ENCODE data around the gene TP73.

TP73 gene

DNA sequence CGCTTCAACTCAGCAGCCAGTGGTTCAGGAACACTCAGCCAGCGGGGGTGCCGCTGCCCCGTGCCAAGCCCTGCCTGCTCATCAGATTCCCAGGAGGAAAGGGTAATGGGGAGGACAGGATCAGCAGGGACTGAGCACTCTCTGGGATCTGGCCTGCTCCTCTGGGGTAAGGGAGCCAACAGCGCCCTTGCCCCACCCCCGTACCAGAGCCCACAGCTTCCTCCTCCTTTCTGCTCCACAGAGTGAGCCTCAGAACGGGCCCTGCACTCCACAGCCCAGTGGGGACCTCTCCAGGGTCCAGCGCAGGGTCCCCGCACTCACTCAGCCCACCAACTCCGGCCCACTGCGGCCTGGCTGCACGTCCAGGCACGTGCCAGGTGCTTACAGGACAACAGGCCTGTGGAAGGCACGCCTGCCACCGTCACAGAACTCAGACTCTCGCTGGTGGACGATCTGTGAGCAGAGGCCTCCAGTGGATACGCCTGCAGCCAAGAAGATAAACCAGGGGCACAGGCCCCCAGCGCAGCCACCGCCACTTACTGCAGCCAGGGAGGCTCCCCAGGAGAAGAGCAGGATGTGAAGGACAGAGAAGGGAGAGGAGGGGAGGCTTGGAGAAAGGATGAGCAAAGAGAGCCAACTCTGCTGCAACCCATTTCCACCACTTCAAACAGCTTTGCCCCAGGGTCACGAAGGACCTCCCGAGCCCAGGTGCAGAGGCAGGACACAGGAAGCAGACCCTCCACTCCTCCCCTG lies 43.1 kb upstream of the TP73 start:
- TF ChIP-seq POLR2AphosphoS5 (IDR thresholded peaks at IDR 0.05; ENCODE audit: low read depth, low read length), result no peak
- TF ChIP-seq TAF1 (IDR thresholded peaks at IDR 0.05; ENCODE audit: borderline replicate concordance, insufficient read depth, low read length), result no peak
- TF ChIP-seq SIN3A (IDR thresholded peaks at IDR 0.05; ENCODE audit: borderline replicate concordance, insufficient read depth, low read length), result no peak
- no peak for TF ChIP-seq FOXP2 (optimal IDR thresholded peaks at IDR 0.05; ENCODE audit: borderline replicate concordance, extremely low read depth, extremely low read length, insufficient read depth)
- TF ChIP-seq, protein P1, sequence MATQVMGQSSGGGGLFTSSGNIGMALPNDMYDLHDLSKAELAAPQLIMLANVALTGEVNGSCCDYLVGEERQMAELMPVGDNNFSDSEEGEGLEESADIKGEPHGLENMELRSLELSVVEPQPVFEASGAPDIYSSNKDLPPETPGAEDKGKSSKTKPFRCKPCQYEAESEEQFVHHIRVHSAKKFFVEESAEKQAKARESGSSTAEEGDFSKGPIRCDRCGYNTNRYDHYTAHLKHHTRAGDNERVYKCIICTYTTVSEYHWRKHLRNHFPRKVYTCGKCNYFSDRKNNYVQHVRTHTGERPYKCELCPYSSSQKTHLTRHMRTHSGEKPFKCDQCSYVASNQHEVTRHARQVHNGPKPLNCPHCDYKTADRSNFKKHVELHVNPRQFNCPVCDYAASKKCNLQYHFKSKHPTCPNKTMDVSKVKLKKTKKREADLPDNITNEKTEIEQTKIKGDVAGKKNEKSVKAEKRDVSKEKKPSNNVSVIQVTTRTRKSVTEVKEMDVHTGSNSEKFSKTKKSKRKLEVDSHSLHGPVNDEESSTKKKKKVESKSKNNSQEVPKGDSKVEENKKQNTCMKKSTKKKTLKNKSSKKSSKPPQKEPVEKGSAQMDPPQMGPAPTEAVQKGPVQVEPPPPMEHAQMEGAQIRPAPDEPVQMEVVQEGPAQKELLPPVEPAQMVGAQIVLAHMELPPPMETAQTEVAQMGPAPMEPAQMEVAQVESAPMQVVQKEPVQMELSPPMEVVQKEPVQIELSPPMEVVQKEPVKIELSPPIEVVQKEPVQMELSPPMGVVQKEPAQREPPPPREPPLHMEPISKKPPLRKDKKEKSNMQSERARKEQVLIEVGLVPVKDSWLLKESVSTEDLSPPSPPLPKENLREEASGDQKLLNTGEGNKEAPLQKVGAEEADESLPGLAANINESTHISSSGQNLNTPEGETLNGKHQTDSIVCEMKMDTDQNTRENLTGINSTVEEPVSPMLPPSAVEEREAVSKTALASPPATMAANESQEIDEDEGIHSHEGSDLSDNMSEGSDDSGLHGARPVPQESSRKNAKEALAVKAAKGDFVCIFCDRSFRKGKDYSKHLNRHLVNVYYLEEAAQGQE (IDR thresholded peaks at IDR 0.05; ENCODE audit: insufficient read depth in 1 of 2, low read depth in 2 of 2, low read length in 2 of 2), result no peak

DNA sequence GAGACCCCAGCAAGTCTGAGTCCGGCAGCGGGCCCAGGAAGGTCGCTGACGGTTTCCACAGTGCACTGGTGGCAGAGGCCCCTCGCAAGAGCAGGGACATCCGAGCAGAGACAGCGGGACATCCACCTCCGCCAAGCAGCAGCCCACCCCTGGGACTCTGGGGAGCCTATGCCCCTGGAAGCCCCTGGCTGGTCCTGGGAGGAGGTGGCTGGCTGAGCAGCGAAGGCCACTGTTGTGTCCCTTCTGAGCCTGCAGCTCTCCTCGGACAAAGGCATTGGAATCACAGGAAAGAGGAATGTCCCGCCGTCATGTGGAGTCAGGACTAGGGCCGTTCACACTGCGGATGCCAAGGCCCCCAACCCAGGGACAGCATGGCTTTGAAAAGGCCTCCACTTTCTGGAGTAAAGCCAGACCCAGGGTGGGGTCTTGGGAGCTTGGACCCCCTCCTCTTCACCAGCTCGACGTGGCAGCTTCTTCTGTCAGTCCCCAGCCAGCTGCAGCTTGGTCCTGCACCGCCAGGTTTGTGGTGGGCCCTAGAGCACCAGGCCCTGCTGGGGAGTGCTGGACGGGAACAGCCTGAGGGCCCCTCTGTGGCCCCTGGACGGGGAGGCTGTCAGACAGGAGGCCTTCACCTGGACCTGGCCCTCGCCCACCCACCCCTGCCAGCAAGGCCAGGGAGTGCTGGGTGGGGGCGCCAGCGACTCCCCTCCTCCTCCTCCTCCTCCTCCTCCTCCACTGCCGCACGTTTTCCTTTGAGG lies 42.4 kb upstream of the TP73 start:
- no peak for TF ChIP-seq FOXP2 (optimal IDR thresholded peaks at IDR 0.05; ENCODE audit: borderline replicate concordance, extremely low read depth, extremely low read length, insufficient read depth)
- TF ChIP-seq SIN3A (IDR thresholded peaks at IDR 0.05; ENCODE audit: borderline replicate concordance, insufficient read depth, low read length), result no peak
- no peak for TF ChIP-seq TAF1 (IDR thresholded peaks at IDR 0.05; ENCODE audit: borderline replicate concordance, insufficient read depth, low read length)
- TF ChIP-seq, protein P1 (IDR thresholded peaks at IDR 0.05; ENCODE audit: insufficient read depth in 1 of 2, low read depth in 2 of 2, low read length in 2 of 2), result no peak
- no peak for TF ChIP-seq POLR2AphosphoS5 (IDR thresholded peaks at IDR 0.05; ENCODE audit: low read depth, low read length)

DNA sequence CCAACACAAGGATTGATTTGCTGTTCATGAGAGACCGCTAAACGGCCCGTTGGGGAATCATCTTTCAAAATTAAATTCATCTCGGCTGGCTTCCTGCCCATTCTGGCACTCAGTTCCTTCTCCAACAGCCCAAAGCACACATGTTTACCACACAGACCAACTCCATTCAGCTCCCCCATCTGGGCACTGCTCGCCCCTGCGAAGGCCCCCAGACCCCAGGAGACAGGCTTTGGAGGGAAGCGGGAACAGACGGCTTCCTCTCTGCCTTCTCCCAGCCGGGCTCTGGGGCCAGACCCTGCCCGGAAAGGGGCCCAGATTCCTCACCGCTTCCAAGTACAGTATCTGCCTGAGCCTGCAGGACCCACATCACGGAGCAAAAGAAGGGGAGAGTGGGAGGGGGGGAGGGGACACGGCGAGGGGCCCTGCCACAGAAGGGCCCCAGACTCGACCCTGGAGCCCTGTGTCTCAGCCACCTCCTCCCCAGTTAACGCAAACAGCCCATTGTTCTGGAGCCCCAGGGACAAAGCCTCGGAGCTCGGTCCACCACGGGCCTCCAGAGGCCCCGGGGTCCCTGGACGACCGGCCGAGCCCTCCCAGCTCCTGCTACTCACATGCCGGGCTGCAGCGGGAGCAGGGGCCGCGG lies 41.7 kb upstream of the TP73 start:
- TF ChIP-seq FOXP2 (optimal IDR thresholded peaks at IDR 0.05; ENCODE audit: borderline replicate concordance, extremely low read depth, extremely low read length, insufficient read depth) (no peak), SIN3A (IDR thresholded peaks at IDR 0.05; ENCODE audit: borderline replicate concordance, insufficient read depth, low read length) (no peak), TAF1 (IDR thresholded peaks at IDR 0.05; ENCODE audit: borderline replicate concordance, insufficient read depth, low read length) (no peak), POLR2AphosphoS5 (IDR thresholded peaks at IDR 0.05; ENCODE audit: low read depth, low read length) (no peak)
- TF ChIP-seq, protein P1 (IDR thresholded peaks at IDR 0.05; ENCODE audit: insufficient read depth in 1 of 2, low read depth in 2 of 2, low read length in 2 of 2), result no peak

DNA sequence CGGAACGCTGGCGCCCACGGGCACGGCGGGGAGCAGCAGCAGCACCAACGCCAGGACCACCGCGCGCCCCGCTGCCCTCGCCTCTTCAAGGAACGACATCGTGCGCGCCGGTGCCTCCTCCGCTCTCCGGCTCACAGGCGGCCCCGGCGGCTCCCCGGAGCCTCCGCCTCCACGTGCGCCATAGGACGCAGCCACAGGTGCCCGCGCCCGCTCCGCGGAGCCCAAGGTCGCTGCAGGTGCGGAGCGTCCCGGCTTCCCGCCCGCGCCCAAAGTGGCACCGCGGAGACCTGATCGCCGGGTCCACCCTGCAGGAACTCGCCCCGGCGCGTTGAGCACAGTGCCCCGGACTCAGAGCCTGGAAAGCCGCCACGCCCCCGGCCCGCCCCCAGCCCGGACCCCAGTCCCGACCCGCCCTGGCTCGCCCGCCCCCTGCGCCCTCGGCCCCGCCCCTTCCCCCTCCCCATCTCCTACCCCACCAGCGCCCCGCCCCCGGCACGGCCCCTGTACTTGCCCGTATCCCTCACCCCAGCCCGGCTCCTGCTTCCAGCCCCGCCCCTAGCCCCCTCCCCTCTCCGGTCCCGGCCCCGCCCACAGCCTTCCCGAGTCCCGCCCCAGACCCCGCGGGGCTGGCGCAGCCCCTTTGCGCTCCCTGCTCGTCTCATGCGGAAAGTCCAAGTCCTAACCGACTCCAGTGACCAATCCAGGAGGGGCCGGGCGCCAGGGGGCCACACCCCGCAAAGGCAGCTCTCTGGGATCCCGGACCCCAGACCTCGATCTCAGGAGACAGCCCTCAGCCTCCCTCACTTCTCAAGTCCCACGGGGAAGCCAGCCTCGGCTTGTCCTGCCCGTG lies 40.9 kb upstream of the TP73 start, which contains the start of gene MEGF6:
TSS of gene MEGF6 (minus strand) at position 339 of the 850 bp plus-strand sequence. CDS start at position 99, 240 bp downstream.
- TF ChIP-seq POLR2AphosphoS5 (IDR thresholded peaks at IDR 0.05; ENCODE audit: low read depth, low read length), result no peak
- no peak for TF ChIP-seq FOXP2 (optimal IDR thresholded peaks at IDR 0.05; ENCODE audit: borderline replicate concordance, extremely low read depth, extremely low read length, insufficient read depth)
- no peak for TF ChIP-seq TAF1 (IDR thresholded peaks at IDR 0.05; ENCODE audit: borderline replicate concordance, insufficient read depth, low read length)
- TF ChIP-seq SIN3A (IDR thresholded peaks at IDR 0.05; ENCODE audit: borderline replicate concordance, insufficient read depth, low read length), result no peak
- TF ChIP-seq, protein P1 (IDR thresholded peaks at IDR 0.05; ENCODE audit: insufficient read depth in 1 of 2, low read depth in 2 of 2, low read length in 2 of 2), result no peak
